Measurements from ENCODE around the gene PSMC6. TPM values are rescaled to one million over a fixed set of nuclear protein-coding genes. Genes with fewer than 3 reads are reported as not detected.

Gene PSMC6
- total RNA-seq, 1 donor = 99.7 TPM

GRCh38 chr14:52694761-52695480 is 12.1 kb upstream of the PSMC6 start:
- TF ChIP-seq, protein P1, sequence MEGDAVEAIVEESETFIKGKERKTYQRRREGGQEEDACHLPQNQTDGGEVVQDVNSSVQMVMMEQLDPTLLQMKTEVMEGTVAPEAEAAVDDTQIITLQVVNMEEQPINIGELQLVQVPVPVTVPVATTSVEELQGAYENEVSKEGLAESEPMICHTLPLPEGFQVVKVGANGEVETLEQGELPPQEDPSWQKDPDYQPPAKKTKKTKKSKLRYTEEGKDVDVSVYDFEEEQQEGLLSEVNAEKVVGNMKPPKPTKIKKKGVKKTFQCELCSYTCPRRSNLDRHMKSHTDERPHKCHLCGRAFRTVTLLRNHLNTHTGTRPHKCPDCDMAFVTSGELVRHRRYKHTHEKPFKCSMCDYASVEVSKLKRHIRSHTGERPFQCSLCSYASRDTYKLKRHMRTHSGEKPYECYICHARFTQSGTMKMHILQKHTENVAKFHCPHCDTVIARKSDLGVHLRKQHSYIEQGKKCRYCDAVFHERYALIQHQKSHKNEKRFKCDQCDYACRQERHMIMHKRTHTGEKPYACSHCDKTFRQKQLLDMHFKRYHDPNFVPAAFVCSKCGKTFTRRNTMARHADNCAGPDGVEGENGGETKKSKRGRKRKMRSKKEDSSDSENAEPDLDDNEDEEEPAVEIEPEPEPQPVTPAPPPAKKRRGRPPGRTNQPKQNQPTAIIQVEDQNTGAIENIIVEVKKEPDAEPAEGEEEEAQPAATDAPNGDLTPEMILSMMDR (IDR thresholded peaks at IDR 0.05; ENCODE audit: insufficient read depth, low read depth, low read length) = no peak
- DNase-seq (ENCODE audit: low read depth) = peak; percentile 61
- peak overlapping the region; percentile 92 for H3K4me3 ChIP-seq (ENCODE audit: low read depth, low read length)

- peak within 1 kb of the TSS; percentile 92 for H3K4me3 ChIP-seq (ENCODE audit: low read depth, low read length)
- TF ChIP-seq, protein P1 (IDR thresholded peaks at IDR 0.05; ENCODE audit: insufficient read depth, low read depth, low read length) = no peak
- peak; percentile 85 for DNase-seq (ENCODE audit: low read depth)
Observed at GRCh38 chr14:52695481-52696091, 11.4 kb upstream of the PSMC6 start, which contains the start of gene ERO1A. Gene ERO1A (minus strand): TSS chr14:52695558. CDS start chr14:52695481, 77 bp downstream.

DNA sequence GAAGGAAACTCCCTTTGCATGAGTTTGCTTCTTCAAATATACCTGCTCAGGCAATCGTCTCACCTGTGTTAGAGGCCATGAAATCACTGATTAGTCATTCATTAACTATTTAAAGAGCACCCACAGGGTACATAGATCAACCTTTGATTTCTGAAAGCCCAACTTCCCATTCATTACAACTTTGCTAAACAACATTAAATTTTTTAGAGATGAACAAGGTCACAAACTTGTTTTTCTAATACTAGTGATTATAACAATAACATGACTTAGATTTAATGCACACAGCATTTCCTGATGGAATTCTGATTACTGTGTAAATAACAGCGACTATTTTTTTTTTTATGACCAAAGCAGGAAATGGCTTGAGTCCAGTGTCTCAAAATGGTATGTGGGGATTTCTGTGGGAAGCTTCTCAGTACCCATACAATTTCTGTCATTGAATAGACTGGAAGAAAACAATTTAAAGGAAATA is 6.3 kb upstream of the PSMC6 start:
- no peak overlapping the region for H3K4me3 ChIP-seq (ENCODE audit: low read depth, low read length)
- peak; percentile 22 for DNase-seq (ENCODE audit: low read depth)
- TF ChIP-seq, protein P1 (IDR thresholded peaks at IDR 0.05; ENCODE audit: insufficient read depth, low read depth, low read length) = no peak

DNA sequence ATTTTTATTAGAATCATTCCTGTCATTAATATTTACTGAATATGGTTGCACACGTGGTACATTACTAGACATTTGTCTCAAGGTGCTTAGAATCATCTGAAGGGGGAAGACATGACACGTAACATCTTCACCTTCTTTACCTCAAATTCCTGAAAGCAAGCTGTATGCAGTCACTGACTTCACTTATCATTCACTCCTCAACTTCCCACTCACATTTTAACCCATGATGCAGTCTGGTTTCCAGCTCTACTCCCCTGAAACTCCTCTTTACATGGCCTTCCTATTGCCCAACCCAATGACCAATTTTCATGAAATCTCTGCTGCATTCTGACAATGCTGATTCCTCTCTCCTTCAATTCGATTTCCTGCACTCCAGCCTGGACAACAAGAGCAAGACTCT is 5.8 kb upstream of the PSMC6 start:
- DNase-seq (ENCODE audit: low read depth) = no peak
- no peak overlapping the region for H3K4me3 ChIP-seq (ENCODE audit: low read depth, low read length)
- TF ChIP-seq, protein P1 (IDR thresholded peaks at IDR 0.05; ENCODE audit: insufficient read depth, low read depth, low read length) = no peak

DNA sequence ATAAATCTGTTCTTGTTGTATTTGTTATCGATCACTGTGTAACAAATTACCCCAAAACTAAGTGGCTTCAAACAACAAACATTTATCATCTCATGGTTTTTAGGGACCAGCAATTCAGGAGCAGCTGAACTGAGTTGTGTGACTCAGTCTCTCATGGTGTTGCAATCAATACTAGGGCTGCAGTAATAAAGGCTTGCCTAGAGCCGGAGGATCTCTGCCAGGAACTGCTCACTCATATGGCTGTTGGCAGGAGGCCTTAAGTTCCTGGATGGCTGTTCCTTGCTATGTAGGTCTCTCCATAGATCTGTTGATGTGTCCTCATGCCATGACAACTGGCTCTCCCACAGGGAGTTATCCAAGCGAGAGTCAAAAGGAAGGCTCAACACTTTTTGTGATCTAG is 3.8 kb upstream of the PSMC6 start:
- TF ChIP-seq, protein P1 (IDR thresholded peaks at IDR 0.05; ENCODE audit: insufficient read depth, low read depth, low read length) = no peak
- H3K4me3 ChIP-seq (ENCODE audit: low read depth, low read length) = no peak overlapping the region
- peak; percentile 94 for DNase-seq (ENCODE audit: low read depth)

- DNase-seq (ENCODE audit: low read depth) = no peak
- TF ChIP-seq, protein P1 (IDR thresholded peaks at IDR 0.05; ENCODE audit: insufficient read depth, low read depth, low read length) = no peak
- no peak overlapping the region for H3K4me3 ChIP-seq (ENCODE audit: low read depth, low read length)
Observed at GRCh38 chr14:52703664-52704063, 3.3 kb upstream of the PSMC6 start.

Data from fibroblast of villous mesenchyme (primary cell).